Germinal center (tissue), 1 donor: Measurements from ENCODE around the gene HDAC4.
"Not testable (repeated sequence)": the region's sequence is repeated elsewhere in the genome, so short reads cannot be mapped to it uniquely, and the experiment has no call there.

Experiments
- DNase-seq: peaks from one replicate; pipeline ENCODE4 v3.0.0; 2012; ENCODE audit warnings: mixed read lengths, low spot score

HDAC4 gene

GRCh38 chr2:239186516-239187357 is 214.1 kb downstream of the HDAC4 start:
- no peak for DNase-seq

GRCh38 chr2:239184968-239185903 is 215.6 kb downstream of the HDAC4 start:
- DNase-seq: no peak

GRCh38 chr2:239184179-239184578 is 216.6 kb downstream of the HDAC4 start:
- DNase-seq: no peak

GRCh38 chr2:239182981-239183791 is 217.6 kb downstream of the HDAC4 start:
- no peak for DNase-seq

GRCh38 chr2:239181903-239182581 is 218.8 kb downstream of the HDAC4 start:
- DNase-seq: no peak

- DNase-seq: no peak
Observed at GRCh38 chr2:239181074-239181902, 219.5 kb downstream of the HDAC4 start.

GRCh38 chr2:239180526-239181073 is 220.2 kb downstream of the HDAC4 start:
- DNase-seq: no peak

GRCh38 chr2:239179851-239180371 is 220.9 kb downstream of the HDAC4 start:
- DNase-seq: no peak

GRCh38 chr2:239178954-239179353 is 221.9 kb downstream of the HDAC4 start:
- no peak for DNase-seq

- no peak for DNase-seq
Observed at GRCh38 chr2:239178484-239178883, 222.3 kb downstream of the HDAC4 start.

GRCh38 chr2:239177908-239178307 is 222.9 kb downstream of the HDAC4 start:
- no peak for DNase-seq

GRCh38 chr2:239177325-239177724 is 223.5 kb downstream of the HDAC4 start:
- no peak for DNase-seq

GRCh38 chr2:239176138-239176803 is 224.5 kb downstream of the HDAC4 start:
- DNase-seq: not testable (repeated sequence)

- no peak for DNase-seq
Observed at GRCh38 chr2:239175181-239175580, 225.6 kb downstream of the HDAC4 start.

GRCh38 chr2:239173301-239173700 is 227.5 kb downstream of the HDAC4 start:
- DNase-seq: no peak

GRCh38 chr2:239171643-239172042 is 229.2 kb downstream of the HDAC4 start:
- DNase-seq: no peak

- DNase-seq: no peak
Observed at GRCh38 chr2:239169311-239170048, 231.3 kb downstream of the HDAC4 start.

- no peak for DNase-seq
Observed at GRCh38 chr2:239168575-239168974, 232.2 kb downstream of the HDAC4 start.
